ENCODE results near the gene POMT1.

Gene POMT1

GRCh38 chr9:131477816-131478419 lies 24.8 kb upstream of the POMT1 start:
- no peak for DNase-seq

DNA sequence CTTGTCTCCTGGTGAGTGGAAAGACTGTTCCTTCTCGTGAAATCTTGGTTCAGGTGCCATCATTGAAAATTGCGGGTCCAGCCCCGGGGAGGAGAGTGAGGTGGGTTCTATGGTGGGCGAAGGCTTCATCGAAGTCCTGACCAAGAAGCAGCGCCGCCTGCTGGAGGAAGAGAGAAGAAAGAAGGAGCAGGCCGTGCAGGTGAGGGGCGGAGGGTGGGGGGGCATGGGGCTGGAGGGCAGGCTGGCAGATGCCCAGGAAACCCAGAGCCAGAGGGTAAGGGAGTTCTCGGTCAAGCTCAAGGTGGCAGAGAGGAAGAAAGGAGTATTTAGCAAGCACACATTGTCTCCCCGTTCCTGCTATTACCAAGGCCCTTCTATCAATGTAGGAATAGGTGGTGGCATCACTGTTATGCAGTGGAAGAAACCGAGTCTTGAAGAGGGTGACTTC lies 24.3 kb upstream of the POMT1 start:
- peak; percentile 31 for DNase-seq

DNA sequence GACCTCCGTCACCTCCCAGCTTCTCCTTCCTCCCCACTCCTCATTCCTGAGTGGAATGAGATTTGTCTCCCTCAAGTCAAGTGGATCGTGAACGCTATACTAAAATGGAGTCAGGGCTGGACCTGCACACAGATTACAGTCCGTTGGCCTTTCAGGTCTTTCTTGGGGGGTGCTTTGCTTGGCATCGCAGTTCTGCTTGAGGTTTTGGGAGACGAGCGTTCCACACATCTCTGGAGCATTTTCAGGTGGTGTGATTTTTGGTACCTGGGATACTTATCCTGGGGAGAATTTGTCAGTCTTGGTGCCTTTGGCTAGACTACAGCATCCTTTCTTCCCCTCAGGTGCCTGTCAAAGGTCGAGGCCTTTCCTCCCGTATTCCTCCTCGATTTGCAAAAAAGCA lies 23.8 kb upstream of the POMT1 start:
- no peak for DNase-seq

- no peak for DNase-seq
Measured at GRCh38 chr9:131480258-131480657, 22.5 kb upstream of the POMT1 start.

DNA sequence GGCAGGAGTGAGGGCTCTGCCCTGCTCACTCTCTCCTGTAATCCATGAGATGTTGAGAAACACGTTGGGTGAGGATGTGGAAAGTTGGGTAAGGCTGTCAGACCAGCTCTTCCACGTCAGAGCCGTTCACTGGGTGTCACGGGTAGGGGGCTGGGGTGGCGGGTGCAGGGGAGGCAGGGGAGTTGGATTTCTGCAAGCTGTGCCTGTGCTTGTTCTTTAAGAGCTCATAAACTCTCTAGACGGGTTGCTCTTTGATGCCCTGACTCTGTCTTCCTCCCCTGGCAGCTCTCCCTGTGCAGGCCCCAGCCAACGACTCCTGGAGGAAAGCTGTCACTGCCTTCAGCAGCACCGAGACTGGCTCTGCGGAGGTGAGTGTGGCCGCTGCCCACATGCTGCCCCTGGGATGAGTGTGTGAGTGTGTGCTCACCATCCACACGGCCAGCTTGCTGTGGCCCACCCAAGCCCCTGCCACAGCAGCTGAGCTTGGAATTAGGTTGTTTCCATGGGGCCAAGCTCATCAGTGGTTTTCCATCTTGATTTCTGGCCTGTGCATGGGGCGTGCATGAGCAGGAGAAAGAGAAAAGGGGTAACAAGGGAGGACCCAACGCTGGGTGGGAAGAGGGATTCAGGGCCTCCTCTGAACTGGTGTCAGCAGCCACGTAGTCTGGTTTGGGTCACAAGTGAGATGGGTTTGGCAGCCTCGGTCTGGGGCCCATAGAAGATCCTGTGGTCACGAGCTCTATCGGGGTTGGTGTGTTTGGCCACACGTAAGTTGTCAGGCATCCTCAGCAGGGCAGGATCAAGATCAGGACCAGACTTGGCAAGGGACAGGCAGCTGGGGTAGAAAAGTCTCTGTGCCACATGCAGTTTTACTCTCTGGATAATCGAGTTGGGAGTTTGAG lies 21.0 kb upstream of the POMT1 start:
- no peak for DNase-seq

DNA sequence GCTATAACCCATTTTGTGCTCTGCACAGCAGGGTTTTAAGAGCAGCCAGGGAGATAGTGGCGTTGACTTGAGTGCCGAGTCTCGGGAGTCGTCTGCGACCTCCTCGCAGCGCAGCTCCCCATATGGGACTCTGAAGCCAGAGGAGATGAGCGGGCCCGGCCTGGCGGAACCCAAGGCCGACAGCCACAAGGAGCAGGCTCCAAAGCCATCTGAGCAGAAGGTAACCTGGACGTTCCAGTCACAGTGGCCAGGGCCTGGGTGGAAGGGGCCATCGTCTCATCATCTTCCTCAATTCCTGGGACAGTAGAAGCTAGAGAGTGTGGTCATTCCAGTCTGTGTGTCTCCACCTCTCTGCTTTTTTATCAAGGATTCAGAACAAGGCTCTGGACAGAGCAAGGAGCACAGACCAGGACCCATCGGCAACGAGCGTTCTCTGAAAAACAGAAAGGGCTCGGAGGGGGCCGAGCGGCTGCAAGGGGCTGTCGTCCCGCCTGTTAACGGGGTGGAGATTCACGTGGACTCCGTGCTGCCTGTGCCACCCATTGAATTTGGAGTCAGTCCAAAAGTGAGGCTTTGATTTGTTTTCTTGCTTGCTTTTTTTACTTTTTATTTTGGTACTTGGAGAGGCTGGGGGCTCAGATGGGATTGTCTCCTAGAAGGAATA lies 20.2 kb upstream of the POMT1 start:
- DNase-seq, result no peak

GRCh38 chr9:131483319-131484050 lies 19.2 kb upstream of the POMT1 start:
- no peak for DNase-seq

DNA sequence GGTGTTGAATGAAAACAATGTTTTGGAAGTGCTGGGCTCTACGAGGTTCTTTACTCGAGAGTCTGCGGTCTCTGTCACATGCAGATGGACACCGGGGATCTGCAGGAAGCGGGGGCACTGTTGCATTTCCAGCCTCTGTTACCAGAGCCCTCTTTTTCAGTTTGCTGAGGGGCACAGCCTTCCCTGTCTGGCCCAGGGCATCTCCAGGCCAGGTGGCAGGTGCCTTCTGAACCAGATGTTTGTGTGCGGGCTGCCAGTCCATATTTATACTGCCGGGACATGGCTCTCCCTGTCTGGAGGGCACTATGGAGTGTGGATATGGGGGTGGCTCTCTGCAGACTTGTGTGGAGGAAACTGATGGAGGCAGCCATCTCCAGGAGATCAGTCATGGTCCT lies 18.7 kb upstream of the POMT1 start:
- no peak for DNase-seq

DNA sequence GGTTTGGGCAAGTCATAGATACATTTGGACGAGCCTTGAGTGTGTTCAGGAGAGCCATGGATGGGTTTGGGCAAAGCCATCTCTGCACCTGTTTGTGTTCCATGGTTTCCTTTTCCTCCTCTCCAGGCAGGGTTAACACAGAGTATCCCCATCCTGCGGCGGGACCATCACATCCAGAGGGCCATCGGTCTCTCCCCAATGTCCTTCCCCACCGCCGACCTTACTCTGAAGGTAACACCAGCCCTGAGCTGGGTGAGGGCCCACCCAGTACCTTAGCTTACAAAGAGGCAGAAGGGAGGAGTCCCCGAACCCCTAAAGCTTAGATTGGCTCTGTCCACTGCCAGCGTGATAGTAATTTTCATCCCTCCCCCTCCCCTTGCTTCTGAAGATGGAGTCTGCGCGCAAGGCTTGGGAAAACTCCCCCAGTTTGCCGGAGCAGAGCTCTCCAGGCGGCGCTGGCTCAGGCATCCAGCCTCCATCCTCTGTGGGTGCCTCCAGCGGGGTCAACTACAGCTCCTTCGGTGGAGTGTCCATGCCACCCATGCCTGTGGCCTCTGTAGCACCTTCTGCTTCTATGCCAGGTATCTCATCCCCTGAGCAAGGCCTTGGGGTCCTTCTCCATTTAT lies 18.0 kb upstream of the POMT1 start:
- no peak for DNase-seq

GRCh38 chr9:131485206-131485605 lies 17.5 kb upstream of the POMT1 start:
- no peak for DNase-seq

GRCh38 chr9:131485728-131486422 lies 16.8 kb upstream of the POMT1 start:
- no peak for DNase-seq

GRCh38 chr9:131487001-131487400 lies 15.7 kb upstream of the POMT1 start:
- no peak for DNase-seq

GRCh38 chr9:131487621-131488031 lies 15.1 kb upstream of the POMT1 start:
- no peak for DNase-seq

- DNase-seq, result no peak
Measured at GRCh38 chr9:131490514-131490913, 12.2 kb upstream of the POMT1 start.

GRCh38 chr9:131491001-131491710 lies 11.6 kb upstream of the POMT1 start:
- no peak for DNase-seq

- no peak for DNase-seq
Measured at GRCh38 chr9:131492070-131492469, 10.6 kb upstream of the POMT1 start.

DNA sequence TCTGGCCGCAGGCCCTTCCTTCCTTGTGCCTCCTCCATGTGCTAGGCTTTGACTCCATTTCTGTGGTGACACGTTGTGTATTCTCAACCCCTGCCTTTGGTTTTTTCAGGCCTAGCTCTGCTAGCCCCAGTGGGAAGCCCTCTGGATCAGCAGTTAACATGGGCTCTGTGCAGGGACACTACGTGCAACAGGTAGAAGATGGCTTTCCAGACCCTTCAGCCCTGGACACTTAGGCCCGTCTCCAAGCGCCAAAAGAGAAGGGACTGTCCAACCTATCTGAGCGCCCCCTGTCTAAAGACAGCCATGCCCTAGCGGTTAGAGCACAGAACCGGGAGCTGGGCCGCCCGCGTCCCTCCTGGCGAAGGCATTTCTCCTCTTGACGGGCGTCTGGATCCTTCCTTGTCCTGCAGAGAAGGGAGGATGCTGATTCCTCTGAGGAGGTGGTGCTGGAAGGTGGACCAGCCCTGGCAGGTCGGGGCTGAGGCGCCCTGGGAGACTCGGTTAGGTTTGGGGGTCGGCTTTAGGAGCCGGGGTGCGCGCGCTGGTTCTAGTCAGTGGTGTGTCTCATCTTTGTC lies 8.3 kb upstream of the POMT1 start:
- DNase-seq, result no peak

DNA sequence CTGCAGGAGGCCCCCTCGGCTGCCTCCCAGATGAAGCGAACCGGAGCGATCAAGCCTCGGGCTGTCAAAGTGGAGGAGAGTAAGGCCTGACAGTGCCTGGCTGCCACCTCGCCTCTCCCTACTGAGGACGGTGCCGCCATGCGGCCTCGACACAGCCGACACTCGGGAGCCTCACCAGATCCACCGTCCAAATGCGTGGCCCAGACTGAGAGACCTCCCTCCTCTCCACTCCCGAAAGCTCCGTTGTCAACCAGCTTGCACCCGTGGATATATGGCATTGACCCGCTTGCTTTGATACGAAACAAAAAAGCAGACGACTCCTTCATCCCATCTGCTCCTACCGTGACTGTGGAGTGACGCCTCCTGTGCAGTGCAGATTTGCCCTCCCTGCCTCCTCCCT lies 6.9 kb upstream of the POMT1 start:
- DNase-seq, result no peak

DNA sequence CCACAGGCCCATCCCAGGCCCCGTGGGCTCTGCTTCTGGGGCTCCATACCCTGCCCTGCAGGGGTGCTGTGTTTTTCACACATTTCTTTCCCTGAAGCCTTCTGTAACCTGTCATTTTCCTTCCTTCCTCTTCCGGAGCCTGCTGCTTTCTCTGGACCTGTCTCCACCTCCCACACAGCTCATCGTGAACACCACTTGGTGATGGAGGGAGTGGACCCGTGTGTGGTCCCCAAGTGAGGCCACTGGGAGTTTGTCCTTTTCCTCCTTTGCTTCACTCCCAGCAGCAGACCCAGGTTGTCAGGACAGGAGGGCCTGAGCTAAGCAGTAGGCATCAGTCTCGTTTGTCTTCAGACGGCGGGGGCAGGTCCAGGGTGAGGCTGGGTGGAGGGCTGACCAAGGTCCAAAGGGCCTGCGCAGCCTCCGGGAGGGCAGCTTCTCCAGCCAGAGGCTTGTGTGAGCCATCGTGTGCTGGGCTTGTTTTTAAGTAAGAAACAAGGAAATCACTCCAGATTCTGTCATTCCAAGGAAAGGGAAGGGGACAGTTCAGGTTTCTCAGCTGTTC lies 5.8 kb upstream of the POMT1 start:
- no peak for DNase-seq

DNA sequence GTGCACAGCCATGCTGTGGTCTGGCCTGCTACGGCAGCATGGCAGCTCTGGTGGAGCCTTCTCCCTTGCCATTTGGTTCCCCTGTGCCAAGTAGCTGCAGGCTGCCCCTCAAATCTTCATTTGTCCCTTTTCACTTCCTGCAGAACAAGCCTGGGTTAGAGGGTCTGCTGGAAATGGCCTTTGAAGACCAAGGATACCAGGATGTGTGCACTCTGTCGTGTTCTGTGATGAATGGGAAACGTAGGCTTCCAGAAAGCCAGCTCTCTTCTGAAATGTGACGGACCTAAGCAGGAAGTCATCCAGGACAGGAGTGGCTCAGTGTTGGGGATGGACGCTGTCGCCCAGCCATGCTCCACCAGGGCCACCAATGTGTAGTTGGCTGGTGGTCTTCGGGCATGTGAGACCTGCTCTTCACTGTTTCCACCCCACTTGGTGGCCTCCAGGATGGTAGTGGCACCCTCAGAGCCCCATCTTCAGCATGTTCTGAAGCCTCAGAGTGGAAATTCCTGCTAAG lies 3.4 kb upstream of the POMT1 start:
- DNase-seq, result no peak
